WTC11 (cell line): Measurements from ENCODE around the gene MTUS2.

Source experiments
- CTCF ChIP-seq: fragments of 200-600 bp; IDR thresholded peaks from 2 replicates; pipeline ENCODE4 v1.8.0; 2022; ENCODE audit warnings: antibody characterized with exemption
- MYBL2 ChIP-seq: sonication (generic); formaldehyde crosslinking; IDR thresholded peaks from 2 replicates; pipeline ENCODE4 v1.8.1; 2023; ENCODE audit warnings: mild to moderate bottlenecking, moderate library complexity, missing genetic modification reagents

DNA sequence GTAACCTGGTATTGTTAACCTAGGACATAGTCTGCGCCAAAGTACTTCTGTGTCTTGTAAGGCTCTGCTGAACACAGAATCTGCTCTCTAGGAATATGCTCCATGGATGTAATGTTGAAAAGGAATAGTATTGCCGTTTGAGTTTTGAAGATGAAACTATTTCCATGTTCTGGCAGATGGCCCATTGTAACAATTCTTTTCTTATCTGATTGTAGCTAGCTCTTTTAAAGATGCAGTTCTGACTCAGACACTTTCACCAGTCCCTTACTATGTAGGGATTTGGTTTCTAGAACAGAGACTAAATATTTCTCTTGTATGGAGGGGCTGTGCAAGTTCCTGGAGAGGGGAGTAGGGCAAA lies 185.6 kb downstream of the MTUS2 start:
- TF ChIP-seq MYBL2 (CRISPR knock-in tag) (no peak), CTCF (no peak)
